GM12872 (cell line): Measurements from ENCODE around the gene NDUFAF2.

ENCODE experiments used
- TF ChIP-seq, protein P1 (sequence below): IDR thresholded peaks from 3 replicates; pipeline ENCODE4 v1.5.1; 2011; ENCODE audit warnings: low read depth, mild to moderate bottlenecking, low read length, moderate library complexity; ENCODE audit not compliant: insufficient read depth

NDUFAF2 gene

GRCh38 chr5:61028382-61028781 lies 83.4 kb downstream of the NDUFAF2 start:
- TF ChIP-seq, protein P1, sequence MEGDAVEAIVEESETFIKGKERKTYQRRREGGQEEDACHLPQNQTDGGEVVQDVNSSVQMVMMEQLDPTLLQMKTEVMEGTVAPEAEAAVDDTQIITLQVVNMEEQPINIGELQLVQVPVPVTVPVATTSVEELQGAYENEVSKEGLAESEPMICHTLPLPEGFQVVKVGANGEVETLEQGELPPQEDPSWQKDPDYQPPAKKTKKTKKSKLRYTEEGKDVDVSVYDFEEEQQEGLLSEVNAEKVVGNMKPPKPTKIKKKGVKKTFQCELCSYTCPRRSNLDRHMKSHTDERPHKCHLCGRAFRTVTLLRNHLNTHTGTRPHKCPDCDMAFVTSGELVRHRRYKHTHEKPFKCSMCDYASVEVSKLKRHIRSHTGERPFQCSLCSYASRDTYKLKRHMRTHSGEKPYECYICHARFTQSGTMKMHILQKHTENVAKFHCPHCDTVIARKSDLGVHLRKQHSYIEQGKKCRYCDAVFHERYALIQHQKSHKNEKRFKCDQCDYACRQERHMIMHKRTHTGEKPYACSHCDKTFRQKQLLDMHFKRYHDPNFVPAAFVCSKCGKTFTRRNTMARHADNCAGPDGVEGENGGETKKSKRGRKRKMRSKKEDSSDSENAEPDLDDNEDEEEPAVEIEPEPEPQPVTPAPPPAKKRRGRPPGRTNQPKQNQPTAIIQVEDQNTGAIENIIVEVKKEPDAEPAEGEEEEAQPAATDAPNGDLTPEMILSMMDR = no peak

GRCh38 chr5:61029456-61030162 lies 84.6 kb downstream of the NDUFAF2 start:
- TF ChIP-seq, protein P1 = no peak

DNA sequence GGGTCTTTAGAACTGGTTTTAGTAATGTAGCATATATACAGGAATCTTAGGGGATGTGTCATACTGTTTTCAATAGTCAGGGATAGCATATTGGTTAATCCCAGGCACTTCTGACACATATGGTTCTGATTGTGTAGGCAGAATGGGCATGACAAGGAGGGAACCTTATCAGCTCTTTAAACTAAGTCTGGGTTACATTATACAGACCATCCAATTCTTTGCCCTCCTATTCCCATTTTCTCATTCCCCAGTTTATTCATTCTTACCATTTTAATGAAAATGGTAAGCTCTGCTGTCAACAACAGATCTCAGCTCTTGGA lies 85.1 kb downstream of the NDUFAF2 start:
- TF ChIP-seq, protein P1 = no peak

DNA sequence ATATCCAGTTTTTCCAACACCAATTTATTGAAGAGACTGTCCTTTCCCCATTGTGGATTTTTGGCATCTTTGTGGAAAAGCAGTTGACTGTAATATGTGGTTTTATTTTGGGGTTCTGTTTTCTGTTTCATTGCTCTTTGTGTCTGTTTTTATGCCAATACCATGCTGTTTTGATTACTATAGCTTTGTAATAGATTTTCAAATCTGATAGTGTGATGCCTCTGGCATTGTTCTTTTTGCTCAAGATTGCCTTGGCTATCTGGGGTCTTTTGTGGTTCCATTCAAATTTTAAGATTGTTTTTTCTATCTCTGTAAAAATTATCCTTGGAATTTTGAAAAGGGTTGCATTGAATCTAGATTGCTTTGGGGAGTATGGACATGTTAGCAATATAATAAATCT lies 99.5 kb downstream of the NDUFAF2 start:
- TF ChIP-seq, protein P1 = no peak

DNA sequence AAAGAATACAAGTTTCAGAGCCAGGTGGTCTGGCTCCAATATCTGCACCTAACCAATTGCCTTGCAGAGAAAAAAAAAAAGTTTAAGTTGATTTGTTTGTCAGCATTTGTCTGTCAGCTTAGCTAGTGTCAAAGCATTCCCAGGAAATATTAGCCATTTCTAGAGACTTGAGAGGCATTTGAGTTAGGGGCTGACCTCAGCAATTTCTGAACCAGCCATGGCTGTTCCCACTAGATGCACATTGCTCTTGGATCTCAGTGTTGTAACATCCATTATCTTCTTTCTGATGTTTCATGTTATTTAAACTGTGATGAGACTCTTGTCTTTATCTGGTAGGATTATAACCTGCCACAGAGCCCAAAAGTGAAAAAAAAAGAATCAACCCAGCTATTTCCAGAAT lies 102.3 kb downstream of the NDUFAF2 start:
- TF ChIP-seq, protein P1 = no peak

GRCh38 chr5:61048534-61048933 lies 103.5 kb downstream of the NDUFAF2 start:
- TF ChIP-seq, protein P1 = no peak

DNA sequence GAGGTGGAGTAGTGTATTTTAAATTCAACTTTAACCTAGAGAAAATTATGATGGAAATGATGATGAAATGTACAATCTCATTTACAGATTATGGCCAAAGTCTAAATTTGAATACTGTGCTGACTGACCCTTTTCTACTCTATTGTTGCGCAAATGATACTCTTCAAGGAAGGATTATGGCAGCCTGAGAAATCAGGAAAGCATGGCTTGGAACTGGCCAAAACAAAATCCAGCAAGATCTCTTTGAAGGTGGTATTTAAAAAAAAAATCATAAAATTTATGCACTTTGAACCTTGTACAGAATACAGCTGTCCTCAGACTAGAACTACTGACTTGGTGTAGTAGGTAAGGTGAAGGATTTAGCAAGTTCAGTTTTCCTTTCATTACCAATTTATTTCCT lies 105.3 kb downstream of the NDUFAF2 start:
- TF ChIP-seq, protein P1 = no peak
